ENCODE data around the gene ZNF532.
"Not testable (repeated sequence)": the region's sequence is repeated elsewhere in the genome, so short reads cannot be mapped to it uniquely, and the experiment has no call there.

ZNF532 gene

DNA sequence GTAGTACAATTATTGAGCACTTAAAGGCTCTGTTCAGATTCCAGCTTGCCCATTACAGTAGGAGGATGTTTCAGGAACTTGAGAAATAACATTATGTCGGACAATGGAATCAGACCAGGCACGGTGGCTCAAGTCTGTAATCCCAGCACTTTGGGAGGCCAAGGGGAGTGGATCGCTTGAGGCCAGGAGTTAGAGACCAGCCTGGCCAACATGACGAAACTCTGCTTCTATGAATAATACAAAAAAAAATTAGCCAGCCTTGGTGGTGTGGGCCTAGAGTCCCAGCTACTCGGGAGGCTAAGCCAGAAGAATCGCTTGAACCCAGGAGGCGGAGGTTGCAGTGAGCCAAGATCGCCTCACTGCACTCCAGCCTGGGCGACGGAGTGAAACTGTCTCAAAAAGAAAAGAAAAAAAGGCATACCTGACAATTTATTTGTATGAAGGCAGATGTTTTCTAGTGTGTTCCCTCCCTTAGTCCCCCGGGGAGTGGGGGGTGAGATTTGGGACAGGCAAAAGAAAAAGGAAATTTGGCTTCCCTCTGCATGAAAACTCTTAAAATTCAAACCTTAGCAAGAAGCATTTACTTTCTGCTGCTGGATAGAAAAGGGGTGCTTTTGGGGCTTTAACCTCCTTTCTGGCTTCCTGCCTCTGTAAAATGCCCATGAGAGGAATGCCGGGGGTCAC is 13.7 kb upstream of the ZNF532 start:
- no peak for DNase-seq (ENCODE audit: low spot score)

- no peak for DNase-seq (ENCODE audit: low spot score)
These were observed 12.8 kb upstream of the ZNF532 start for GRCh38 chr18:58851856-58852255.

DNA sequence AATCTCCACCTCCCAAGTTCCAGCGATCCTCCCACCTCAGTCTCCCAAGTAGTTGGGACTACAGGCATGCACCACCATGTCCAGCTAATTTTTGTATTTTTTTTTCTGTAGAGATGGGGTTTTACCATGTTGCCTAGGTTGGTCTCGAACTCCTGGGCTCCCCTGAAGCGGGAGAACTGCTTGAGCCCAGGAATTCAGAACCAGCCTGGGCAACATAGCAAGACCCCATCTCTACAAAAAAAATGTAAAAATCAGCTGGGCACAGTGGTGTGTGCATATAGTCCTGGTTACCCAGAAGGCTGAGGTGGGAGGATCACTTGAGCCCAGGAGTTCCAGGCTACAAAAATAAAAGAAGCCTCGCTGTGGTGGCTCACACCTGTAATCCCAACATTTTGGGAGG is 12.0 kb upstream of the ZNF532 start:
- DNase-seq (ENCODE audit: low spot score) = no peak

DNA sequence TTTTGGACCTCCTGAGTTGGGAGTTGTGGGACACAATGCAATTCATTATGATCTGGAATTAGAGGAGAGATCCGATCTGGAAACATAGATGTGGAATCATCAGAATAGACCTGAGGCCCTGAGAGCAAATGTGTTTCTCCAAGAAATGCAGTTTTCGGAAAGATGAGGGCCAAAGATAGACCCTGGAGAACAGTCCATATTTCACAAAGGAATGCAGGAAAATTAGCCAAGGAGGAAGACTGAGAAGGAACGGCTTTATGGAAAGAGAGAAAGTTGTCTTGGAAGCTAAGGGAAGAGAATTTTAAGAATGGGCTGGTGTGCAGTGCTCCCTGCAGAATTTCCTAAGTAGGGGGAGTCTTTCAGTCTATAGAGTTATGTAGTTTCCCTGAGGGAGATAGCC is 11.1 kb upstream of the ZNF532 start:
- no peak for DNase-seq (ENCODE audit: low spot score)

DNA sequence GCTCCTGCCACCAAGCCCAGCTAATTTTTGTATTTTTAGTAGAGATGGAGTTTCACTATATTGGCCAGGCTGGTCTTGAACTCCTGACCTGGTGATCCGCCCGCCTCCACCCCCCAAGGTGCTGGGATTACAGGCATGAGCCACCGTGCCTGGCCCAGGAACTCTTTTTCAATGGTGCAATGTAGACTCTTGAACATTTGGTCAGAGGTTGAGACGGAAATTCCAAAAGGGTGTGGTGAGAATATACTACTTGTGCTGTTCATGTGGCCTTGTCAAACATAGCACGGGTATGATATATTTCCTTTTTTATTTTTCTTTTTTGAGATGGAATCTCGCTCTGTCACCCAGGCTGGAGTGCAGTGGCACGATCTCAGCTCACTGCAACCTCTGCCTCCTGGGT is 9.2 kb upstream of the ZNF532 start:
- not testable (repeated sequence) for DNase-seq (ENCODE audit: low spot score)

GRCh38 chr18:58856881-58857280 is 7.8 kb upstream of the ZNF532 start:
- DNase-seq (ENCODE audit: low spot score) = no peak

GRCh38 chr18:58858591-58859468 is 5.8 kb upstream of the ZNF532 start:
- DNase-seq (ENCODE audit: low spot score) = no peak

DNA sequence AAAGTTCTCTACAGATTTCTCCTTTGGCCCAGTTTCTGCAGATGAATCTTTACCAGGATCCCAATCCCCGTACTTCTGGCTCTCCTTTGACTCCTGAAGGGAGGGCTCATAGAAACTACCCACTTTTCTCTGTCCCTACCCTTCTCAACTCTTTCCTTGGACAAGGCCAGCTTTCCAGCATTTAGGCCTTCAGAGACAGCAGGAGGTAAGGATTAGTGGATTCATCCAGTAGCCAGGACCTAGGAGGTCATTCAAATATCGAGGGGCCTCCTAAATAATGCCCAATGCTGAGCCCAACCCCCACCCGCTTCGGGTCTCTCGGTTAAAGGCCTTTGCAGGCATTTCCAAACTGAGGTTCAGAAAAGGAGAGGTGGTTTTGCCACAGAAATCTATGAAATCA is 4.8 kb upstream of the ZNF532 start:
- DNase-seq (ENCODE audit: low spot score) = no peak

DNA sequence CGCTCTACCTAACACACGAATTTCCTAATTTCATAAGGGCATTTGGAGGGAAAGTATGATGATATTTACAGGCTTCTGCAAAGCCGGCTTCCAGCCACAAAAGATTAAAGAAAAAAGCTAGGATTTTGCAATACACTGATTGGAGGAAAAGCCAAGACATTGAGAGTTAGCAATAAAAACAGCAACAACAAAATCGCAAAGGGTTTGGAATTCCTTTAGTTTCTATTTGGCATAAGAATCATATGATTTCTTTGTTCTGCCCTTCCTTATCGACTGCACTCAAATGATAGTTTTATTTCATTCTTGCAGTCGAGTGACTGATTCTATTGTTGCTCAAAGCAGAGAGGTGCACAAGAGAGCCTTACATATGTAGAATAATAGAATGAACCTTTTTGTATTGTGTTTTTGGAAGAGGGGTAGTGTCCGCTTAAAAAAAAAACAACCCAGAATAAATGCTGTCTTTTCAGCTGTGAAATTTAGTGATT is 3.9 kb upstream of the ZNF532 start:
- DNase-seq (ENCODE audit: low spot score) = peak; percentile 84

- peak; percentile 70 for DNase-seq (ENCODE audit: low spot score)
These were observed 3.3 kb upstream of the ZNF532 start for GRCh38 chr18:58861353-58861752.

- peak; percentile 61 for DNase-seq (ENCODE audit: low spot score)
These were observed 2.8 kb upstream of the ZNF532 start for GRCh38 chr18:58861861-58862301.

- DNase-seq (ENCODE audit: low spot score) = peak; percentile 58
These were observed 2.3 kb upstream of the ZNF532 start for GRCh38 chr18:58862356-58862755.

DNA sequence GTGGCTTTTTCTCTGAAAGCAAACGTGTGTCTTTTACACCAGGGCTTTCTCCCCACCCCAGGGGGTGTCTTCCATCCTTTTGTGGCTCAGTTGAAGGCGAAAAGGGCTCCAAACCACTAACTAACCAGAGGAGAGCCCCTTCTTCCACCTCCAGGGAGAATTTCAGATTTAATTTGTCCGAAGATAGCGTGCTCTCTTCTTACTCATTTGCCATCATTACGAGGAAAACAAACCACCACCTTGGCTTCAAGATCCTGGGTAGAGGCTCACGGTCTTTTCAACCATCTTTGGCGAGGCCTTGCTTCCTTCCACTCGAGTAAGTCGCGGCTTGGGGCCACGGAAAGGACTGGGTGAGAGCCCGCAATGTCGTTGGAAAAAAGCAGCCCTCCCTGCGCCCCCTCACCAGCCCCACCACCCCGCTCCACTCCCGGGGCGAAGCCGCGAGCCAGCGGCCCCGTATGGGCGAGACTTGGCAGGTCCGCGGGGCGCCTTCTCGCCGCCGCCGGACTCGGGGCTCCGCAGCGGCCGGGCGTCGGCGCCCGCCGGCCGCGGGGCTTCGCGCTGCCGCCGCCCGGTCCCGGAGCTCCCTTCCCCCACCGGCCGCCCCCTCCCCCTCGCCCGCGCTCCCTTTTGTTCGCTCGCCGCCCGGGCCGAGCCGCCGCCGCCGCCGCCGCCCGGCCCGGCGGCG is 1.7 kb upstream of the ZNF532 start:
- DNase-seq (ENCODE audit: low spot score) = peak; percentile 67

DNA sequence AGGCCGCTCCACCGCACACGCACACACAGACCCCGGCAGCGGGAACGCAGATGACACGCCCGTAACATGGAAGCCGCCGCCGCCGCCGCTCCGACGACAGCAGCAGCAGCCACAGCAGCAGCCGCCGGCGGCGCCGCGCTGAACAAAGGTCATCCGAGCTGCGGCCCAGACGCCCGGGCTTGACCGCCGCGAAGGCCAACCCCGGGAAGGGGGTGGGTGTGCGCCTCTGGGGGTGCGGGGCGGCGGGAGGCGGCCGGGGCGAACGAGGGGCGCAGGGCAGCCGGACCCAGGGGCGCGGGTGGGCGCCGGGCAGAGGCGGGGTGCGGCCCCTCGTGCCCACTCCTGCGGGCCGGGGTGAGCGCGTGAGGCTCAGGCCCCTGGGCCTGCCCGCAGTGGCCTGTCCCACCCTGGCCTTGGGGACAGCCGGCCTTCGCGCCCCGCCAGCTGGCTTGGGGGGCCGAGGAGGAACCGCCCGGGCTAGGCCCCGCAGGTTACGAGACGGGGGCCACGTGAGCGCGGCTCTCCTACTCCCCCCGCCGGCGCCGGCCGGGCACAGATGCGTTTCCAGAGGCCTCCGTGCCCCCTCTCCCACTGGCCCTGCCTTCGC is 1.0 kb upstream of the ZNF532 start:
- no peak for DNase-seq (ENCODE audit: low spot score)

DNA sequence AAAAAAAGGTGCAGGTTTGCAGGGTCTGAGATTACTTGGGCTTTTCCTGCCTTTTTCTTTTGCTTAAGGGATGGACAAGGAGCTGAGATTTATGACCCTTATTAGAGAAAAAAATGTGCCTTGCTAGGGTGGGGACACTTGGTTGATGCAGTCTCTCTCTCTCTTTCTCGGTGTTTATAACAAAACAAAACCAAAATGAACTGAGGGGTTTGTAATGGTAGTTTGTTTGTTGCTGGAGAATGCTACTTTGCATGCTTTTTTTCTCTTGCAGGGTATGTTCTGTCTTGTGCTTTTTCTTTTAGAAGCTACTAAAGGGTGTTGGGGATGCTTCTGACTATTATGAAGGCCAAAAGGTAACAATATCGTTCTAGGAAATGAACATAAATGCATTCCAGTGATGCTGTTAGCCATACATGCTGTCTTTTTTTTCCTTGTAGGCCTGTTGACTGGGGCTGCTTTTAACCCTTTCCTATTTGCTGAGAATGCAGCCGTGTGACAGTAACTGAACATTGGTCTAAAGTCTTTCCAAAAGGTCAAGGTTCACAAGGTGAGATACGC is 435 bp downstream of the ZNF532 start:
- no peak for DNase-seq (ENCODE audit: low spot score)

- no peak for DNase-seq (ENCODE audit: low spot score)
These were observed 1.0 kb downstream of the ZNF532 start for GRCh38 chr18:58865701-58866065.

DNA sequence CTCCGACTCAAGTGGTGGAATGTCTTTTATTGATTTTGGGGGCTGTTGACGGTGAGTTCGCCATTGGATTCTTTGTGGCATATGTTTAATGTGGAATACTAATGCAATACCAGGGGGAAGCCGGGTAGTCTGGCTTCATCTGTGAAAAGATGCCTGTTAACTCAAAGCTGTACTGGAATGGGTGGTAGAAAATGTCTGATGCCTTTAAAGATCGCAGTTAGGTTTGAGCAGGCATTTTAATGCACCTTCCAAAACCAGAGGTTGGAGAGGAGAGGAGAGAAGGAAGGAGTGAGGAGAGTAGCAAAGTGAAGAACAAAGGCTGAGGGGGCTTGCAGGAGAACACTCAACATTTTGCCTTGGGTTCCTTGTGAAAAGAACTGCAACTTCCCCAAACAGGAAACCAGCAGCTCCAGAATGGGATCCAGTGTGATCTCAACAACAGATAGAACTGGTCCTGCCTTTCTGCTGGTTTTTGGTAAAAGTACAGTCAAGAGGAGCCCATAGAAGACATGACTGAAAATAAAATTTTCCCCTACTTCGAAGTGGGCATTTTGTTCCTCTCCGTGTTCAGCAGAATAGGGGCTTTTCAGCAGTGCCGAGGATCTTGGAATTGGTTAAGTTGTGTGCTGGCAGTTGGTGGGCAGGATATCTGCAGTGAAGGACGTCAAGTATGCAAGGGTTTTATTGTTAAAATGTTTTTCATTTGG is 1.5 kb downstream of the ZNF532 start:
- DNase-seq (ENCODE audit: low spot score) = no peak

DNA sequence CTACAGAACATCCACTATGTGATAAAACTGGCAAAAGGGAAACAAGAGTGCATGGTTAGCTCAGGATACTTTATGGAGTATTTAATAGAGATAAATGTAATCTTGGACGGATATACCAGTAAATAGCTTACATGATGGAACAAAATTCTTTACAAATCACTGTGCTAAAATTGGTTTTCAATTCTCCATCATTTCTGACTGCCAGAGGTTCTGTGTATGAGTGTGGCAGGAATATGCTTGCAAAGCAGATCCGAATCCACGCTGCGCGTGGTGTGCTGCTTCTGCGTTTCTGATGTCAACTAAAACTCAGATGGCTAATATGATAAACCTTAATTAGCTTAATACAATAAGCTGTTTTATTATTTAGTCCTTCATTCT is 2.1 kb downstream of the ZNF532 start:
- no peak for DNase-seq (ENCODE audit: low spot score)

GRCh38 chr18:58867281-58867961 is 2.7 kb downstream of the ZNF532 start:
- no peak for DNase-seq (ENCODE audit: low spot score)

- DNase-seq (ENCODE audit: low spot score) = no peak
These were observed 3.8 kb downstream of the ZNF532 start for GRCh38 chr18:58868440-58868839.

GRCh38 chr18:58870130-58870529 is 5.5 kb downstream of the ZNF532 start:
- no peak for DNase-seq (ENCODE audit: low spot score)

Measured in pons (tissue), 1 donor.